ENCODE results near the gene RAB14. TPM values are rescaled to one million over a fixed set of nuclear protein-coding genes. Genes with fewer than 3 reads are reported as not detected.

The RAB14 gene
- total RNA-seq (28.3 TPM), polyA plus RNA-seq (ENCODE audit: insufficient read depth in 1 of 8, insufficient read length in 8 of 8, low replicate concordance in 1 of 8) (10 to 100 TPM; 48.2 to 63.4 (median 51.8) TPM)
- long read RNA-seq, donor 1, full-length matches to known transcripts, result 16 of 16 reads
- long read RNA-seq, donor 1, partial matches to known transcripts, result 0 of 16 reads
- long read RNA-seq, donor 1, other reads (novel, unspliced or antisense), result 0 of 16 reads
- long read RNA-seq, donor 2, full-length matches to known transcripts, result 5 of 5 reads
- long read RNA-seq, donor 2, partial matches to known transcripts, result 0 of 5 reads
- long read RNA-seq, donor 2, other reads (novel, unspliced or antisense), result 0 of 5 reads
- long read RNA-seq, donor 3, full-length matches to known transcripts, result 23 of 23 reads
- long read RNA-seq, donor 3, partial matches to known transcripts, result 0 of 23 reads
- long read RNA-seq, donor 3, other reads (novel, unspliced or antisense), result 0 of 23 reads
- long read RNA-seq, donor 4, full-length matches to known transcripts, result 19 of 204 reads
- long read RNA-seq, donor 4, partial matches to known transcripts, result 133 of 204 reads
- long read RNA-seq, donor 4, other reads (novel, unspliced or antisense), result 52 of 204 reads
- long read RNA-seq, donor 5, full-length matches to known transcripts, result 64 of 69 reads
- long read RNA-seq, donor 5, partial matches to known transcripts, result 5 of 69 reads
- long read RNA-seq, donor 5, other reads (novel, unspliced or antisense), result 0 of 69 reads
- long read RNA-seq, donor 6, full-length matches to known transcripts, result 37 of 37 reads
- long read RNA-seq, donor 6, partial matches to known transcripts, result 0 of 37 reads
- long read RNA-seq, donor 6, other reads (novel, unspliced or antisense), result 0 of 37 reads
- long read RNA-seq, donor 7, full-length matches to known transcripts, result 30 of 30 reads
- long read RNA-seq, donor 7, partial matches to known transcripts, result 0 of 30 reads
- long read RNA-seq, donor 7, other reads (novel, unspliced or antisense), result 0 of 30 reads
- long read RNA-seq, donor 8, full-length matches to known transcripts, result 21 of 21 reads
- long read RNA-seq, donor 8, partial matches to known transcripts, result 0 of 21 reads
- long read RNA-seq, donor 8, other reads (novel, unspliced or antisense), result 0 of 21 reads
- long read RNA-seq, donor 9, full-length matches to known transcripts, result 15 of 15 reads
- long read RNA-seq, donor 9, partial matches to known transcripts, result 0 of 15 reads
- long read RNA-seq, donor 9, other reads (novel, unspliced or antisense), result 0 of 15 reads
- long read RNA-seq, donor 10, full-length matches to known transcripts, result 33 of 532 reads
- long read RNA-seq, donor 10, partial matches to known transcripts, result 473 of 532 reads
- long read RNA-seq, donor 10, other reads (novel, unspliced or antisense), result 26 of 532 reads
- long read RNA-seq, donor 11, full-length matches to known transcripts, result 31 of 31 reads
- long read RNA-seq, donor 11, partial matches to known transcripts, result 0 of 31 reads
- long read RNA-seq, donor 11, other reads (novel, unspliced or antisense), result 0 of 31 reads

- WGBS (ENCODE audit: insufficient coverage), result 2% methylated on average over 42 of the region's 55 CpGs
- H3K4me1 ChIP-seq (ENCODE audit: control insufficient read depth, insufficient read depth, low read length), result peaks cover 13% of the 10 kb centered on the region
- peak within 1 kb of the TSS; percentile 97 for H3K27ac ChIP-seq (ENCODE audit: low read length)
- no peaks in the 10 kb centered on the region for H3K9me3 ChIP-seq (replicated peaks; ENCODE audit: control insufficient read depth, low read depth, low read length)
- H3K27me3 ChIP-seq (ENCODE audit: control insufficient read depth, insufficient read depth, low read length), result no peaks in the 10 kb centered on the region
- peak; percentile 99 for DNase-seq
- peak within 1 kb of the TSS; percentile 86 for H3K4me3 ChIP-seq (ENCODE audit: low read length)
- H3K36me3 ChIP-seq (ENCODE audit: control insufficient read depth, insufficient read depth, low read length), result no peaks in the 10 kb centered on the region
Observed at GRCh38 chr9:121201738-121202533, at the start of gene RAB14. RAB14 (minus strand) TSS chr9:121201869; CDS start chr9:121193412, 8,457 bp downstream.

- no peaks in the 10 kb centered on the region for H3K27me3 ChIP-seq (ENCODE audit: control insufficient read depth, insufficient read depth, low read length)
- H3K9me3 ChIP-seq (replicated peaks; ENCODE audit: control insufficient read depth, low read depth, low read length), result peaks cover under 1% of the 10 kb centered on the region
- no peak overlapping the region for H3K4me3 ChIP-seq (ENCODE audit: low read length)
- H3K36me3 ChIP-seq (ENCODE audit: control insufficient read depth, insufficient read depth, low read length), result no peaks in the 10 kb centered on the region
- peak; percentile 35 for DNase-seq
- H3K27ac ChIP-seq (ENCODE audit: low read length), result no peak overlapping the region
- peaks cover 12% of the 10 kb centered on the region for H3K4me1 ChIP-seq (ENCODE audit: control insufficient read depth, insufficient read depth, low read length)
- 85% methylated on average over 2 of the region's 3 CpGs for WGBS (ENCODE audit: insufficient coverage)
Observed at GRCh38 chr9:121249563-121249962, 47.9 kb upstream of the RAB14 start.

GRCh38 chr9:121246821-121247561 is 45.3 kb upstream of the RAB14 start:
- peaks cover 11% of the 10 kb centered on the region for H3K4me1 ChIP-seq (ENCODE audit: control insufficient read depth, insufficient read depth, low read length)
- no peak overlapping the region for H3K27ac ChIP-seq (ENCODE audit: low read length)
- no peaks in the 10 kb centered on the region for H3K27me3 ChIP-seq (ENCODE audit: control insufficient read depth, insufficient read depth, low read length)
- no peak overlapping the region for H3K4me3 ChIP-seq (ENCODE audit: low read length)
- WGBS (ENCODE audit: insufficient coverage), result 72% methylated on average over 10 of the region's 12 CpGs
- no peaks in the 10 kb centered on the region for H3K36me3 ChIP-seq (ENCODE audit: control insufficient read depth, insufficient read depth, low read length)
- peak; percentile 49 for DNase-seq
- H3K9me3 ChIP-seq (replicated peaks; ENCODE audit: control insufficient read depth, low read depth, low read length), result peaks cover 8% of the 10 kb centered on the region

DNA sequence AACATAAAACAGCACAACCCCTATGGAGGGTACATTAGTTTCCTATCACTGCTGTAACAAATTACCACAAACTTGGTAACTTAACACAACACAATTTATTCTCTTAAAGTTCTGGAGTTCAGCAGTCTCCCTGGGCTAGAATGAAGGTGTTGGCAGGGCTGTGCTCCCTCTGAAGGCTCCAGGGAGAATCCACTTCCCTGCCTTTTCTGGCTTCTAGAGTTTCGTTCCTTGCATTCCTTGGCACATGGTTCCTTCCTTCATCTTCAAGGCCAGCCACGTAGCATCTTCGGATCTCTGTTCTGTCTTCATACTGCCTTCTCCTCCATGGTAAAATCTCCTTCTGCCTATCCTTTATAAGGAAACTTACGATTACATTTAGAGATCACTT is 41.3 kb upstream of the RAB14 start:
- Histone ChIP-seq H3K9me3 (replicated peaks; ENCODE audit: control insufficient read depth, low read depth, low read length) (peaks cover 8% of the 10 kb centered on the region), H3K27me3 (ENCODE audit: control insufficient read depth, insufficient read depth, low read length) (no peaks in the 10 kb centered on the region), H3K4me3 (ENCODE audit: low read length) (no peak overlapping the region), H3K27ac (ENCODE audit: low read length) (peak overlapping the region; percentile 49), H3K36me3 (ENCODE audit: control insufficient read depth, insufficient read depth, low read length) (no peaks in the 10 kb centered on the region), H3K4me1 (ENCODE audit: control insufficient read depth, insufficient read depth, low read length) (peaks cover 11% of the 10 kb centered on the region)
- DNase-seq, result peak; percentile 53
- WGBS (ENCODE audit: insufficient coverage), result 19% methylated on average over 3 of the region's 4 CpGs

DNA sequence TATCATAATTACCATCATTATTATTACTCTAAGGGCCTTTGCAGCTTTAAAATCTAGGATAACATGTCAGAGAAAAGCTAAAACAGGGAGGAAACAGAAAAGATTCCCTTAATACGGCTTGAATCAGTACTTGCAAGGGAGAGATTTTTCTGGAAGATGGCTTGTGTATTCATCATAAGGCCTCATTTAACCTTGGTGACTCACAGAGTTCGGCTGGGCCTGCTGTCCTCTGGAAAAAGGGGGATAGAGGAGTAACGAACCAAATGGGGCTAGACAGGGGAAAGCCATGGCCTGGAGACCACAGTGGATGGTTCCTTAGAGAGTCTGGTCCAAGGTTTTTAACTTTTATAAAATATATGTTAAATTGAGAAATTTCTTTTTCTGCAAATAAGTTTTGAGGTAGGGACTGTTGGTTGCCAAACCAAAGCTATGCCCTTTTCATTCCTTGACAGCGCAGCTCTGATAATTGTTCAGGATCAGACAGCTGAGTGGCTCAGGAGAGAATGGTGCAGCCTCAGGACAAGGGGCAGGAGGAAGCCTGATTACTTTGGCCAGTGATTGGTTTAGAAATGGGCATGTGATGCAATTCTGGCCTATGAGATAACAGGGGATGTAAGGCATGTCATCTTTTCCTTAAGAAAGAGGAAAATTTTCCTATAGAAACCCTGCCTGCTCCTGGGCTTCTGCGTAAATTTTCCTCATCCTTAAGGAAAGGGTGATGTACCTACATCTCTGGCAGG is 40.7 kb upstream of the RAB14 start:
- Histone ChIP-seq H3K27me3 (ENCODE audit: control insufficient read depth, insufficient read depth, low read length) (no peaks in the 10 kb centered on the region), H3K27ac (ENCODE audit: low read length) (peak overlapping the region; percentile 49), H3K4me1 (ENCODE audit: control insufficient read depth, insufficient read depth, low read length) (peaks cover 11% of the 10 kb centered on the region), H3K9me3 (replicated peaks; ENCODE audit: control insufficient read depth, low read depth, low read length) (peaks cover 8% of the 10 kb centered on the region), H3K4me3 (ENCODE audit: low read length) (no peak overlapping the region), H3K36me3 (ENCODE audit: control insufficient read depth, insufficient read depth, low read length) (no peaks in the 10 kb centered on the region)
- DNase-seq, result peak; percentile 40
- WGBS (ENCODE audit: insufficient coverage), result 88% methylated on average over 3 of the region's 5 CpGs

DNA sequence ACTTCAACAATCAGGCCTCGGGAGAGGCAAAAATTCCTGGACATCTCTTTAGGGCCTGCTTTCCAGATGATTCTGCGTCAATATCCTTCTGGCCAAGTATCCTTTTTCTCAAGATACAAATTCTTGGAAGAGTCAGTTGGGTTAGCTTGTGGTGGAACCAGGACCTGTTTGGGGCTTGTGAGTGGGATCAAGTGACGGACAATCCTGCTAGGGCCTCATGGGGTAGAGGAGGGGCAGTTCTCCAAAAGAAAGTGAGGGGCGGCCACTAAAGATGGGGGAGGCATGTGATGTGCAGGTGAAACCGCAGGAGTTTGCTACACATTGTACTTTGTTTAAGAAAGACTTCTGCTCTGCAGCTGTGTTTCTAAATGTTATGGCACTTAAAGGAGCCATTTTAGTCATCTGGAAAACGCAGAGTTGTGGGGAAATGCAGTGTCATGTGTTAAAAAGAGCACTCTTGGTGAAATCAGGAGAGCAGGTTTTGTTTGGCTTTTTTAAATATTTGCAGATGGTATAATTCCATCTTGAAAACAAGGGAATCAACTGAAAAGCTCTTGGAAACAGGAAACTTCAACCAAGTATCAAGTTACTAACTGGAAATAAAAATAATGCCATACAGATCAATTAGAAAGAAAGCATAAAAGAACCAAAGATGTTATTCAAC is 38.9 kb upstream of the RAB14 start:
- no peaks in the 10 kb centered on the region for H3K36me3 ChIP-seq (ENCODE audit: control insufficient read depth, insufficient read depth, low read length)
- H3K9me3 ChIP-seq (replicated peaks; ENCODE audit: control insufficient read depth, low read depth, low read length), result peaks cover 8% of the 10 kb centered on the region
- no peak overlapping the region for H3K4me3 ChIP-seq (ENCODE audit: low read length)
- peak; percentile 63 for DNase-seq
- H3K27me3 ChIP-seq (ENCODE audit: control insufficient read depth, insufficient read depth, low read length), result no peaks in the 10 kb centered on the region
- peaks cover 3% of the 10 kb centered on the region for H3K4me1 ChIP-seq (ENCODE audit: control insufficient read depth, insufficient read depth, low read length)
- WGBS (ENCODE audit: insufficient coverage), result 33% methylated on average over 5 of the region's 6 CpGs
- H3K27ac ChIP-seq (ENCODE audit: low read length), result peak overlapping the region; percentile 48

DNA sequence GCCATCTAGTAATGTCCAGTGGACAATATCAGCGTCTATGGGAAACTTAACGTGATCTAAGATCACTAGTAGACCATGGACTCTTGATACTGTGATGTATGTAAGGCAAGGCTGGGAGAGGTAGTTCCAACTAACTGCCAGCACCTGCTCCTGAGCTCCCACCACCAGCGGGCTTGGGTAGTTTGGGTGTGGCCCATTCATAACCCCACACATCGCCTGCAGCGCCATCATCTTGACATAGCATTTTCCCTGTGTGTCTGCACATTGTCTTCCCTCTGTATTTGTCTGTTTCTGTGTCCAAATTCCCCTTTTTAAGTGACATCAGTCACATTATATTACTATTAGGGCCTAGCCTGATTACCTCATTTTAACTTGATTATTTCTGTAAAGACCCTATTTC is 38.2 kb upstream of the RAB14 start:
- Histone ChIP-seq H3K4me3 (ENCODE audit: low read length) (no peak overlapping the region), H3K9me3 (replicated peaks; ENCODE audit: control insufficient read depth, low read depth, low read length) (peaks cover 8% of the 10 kb centered on the region), H3K4me1 (ENCODE audit: control insufficient read depth, insufficient read depth, low read length) (peaks cover 3% of the 10 kb centered on the region), H3K36me3 (ENCODE audit: control insufficient read depth, insufficient read depth, low read length) (no peaks in the 10 kb centered on the region), H3K27ac (ENCODE audit: low read length) (no peak overlapping the region), H3K27me3 (ENCODE audit: control insufficient read depth, insufficient read depth, low read length) (no peaks in the 10 kb centered on the region)
- 97% methylated on average over 5 of the region's 5 CpGs for WGBS (ENCODE audit: insufficient coverage)
- no peak for DNase-seq

DNA sequence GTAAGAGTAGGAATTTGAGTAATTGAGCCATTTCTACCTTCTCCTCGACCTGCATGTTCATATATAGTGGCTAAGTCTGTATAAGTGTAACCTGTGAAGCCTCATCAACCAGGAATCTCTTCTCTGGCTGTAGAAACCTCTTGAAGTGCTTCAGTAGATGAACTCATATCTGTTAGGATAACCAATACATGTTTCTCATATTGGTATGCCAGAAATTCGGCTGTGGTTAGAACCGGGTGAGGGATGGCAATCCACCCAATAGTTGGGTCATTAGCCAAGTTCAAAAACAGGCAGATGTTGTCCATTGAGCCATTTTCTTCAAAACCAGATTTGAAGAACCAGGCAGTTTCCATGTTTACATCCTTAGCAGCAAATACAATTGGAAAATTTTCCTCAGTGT is 37.4 kb upstream of the RAB14 start:
- Histone ChIP-seq H3K27ac (ENCODE audit: low read length) (no peak overlapping the region), H3K4me1 (ENCODE audit: control insufficient read depth, insufficient read depth, low read length) (peaks cover 3% of the 10 kb centered on the region), H3K9me3 (replicated peaks; ENCODE audit: control insufficient read depth, low read depth, low read length) (peaks cover 3% of the 10 kb centered on the region), H3K4me3 (ENCODE audit: low read length) (no peak overlapping the region), H3K36me3 (ENCODE audit: control insufficient read depth, insufficient read depth, low read length) (no peaks in the 10 kb centered on the region), H3K27me3 (ENCODE audit: control insufficient read depth, insufficient read depth, low read length) (no peaks in the 10 kb centered on the region)
- DNase-seq, result no peak
- 94% methylated on average over 2 of the region's 3 CpGs for WGBS (ENCODE audit: insufficient coverage)
